CMK (cell line): ENCODE data around the gene RDH13.
"Not testable (repeated sequence)": the region's sequence is repeated elsewhere in the genome, so short reads cannot be mapped to it uniquely, and the experiment has no call there.

ENCODE experiments used
- DNase-seq: peaks from one replicate; pipeline ENCODE4 v3.0.0-alpha.2; 2010; ENCODE audit warnings: low read depth

Gene RDH13

GRCh38 chr19:55014714-55015113, 48.2 kb downstream of the RDH13 start:
- DNase-seq: peak; percentile 59

- DNase-seq: no peak
Measured at GRCh38 chr19:55013596-55013995, 49.4 kb downstream of the RDH13 start.

- DNase-seq: no peak
Measured at GRCh38 chr19:55012306-55012705, 50.6 kb downstream of the RDH13 start.

- DNase-seq: not testable (repeated sequence)
Measured at GRCh38 chr19:55010561-55010960, 52.4 kb downstream of the RDH13 start.

- DNase-seq: not testable (repeated sequence)
Measured at GRCh38 chr19:55008781-55009180, 54.2 kb downstream of the RDH13 start.

GRCh38 chr19:55008189-55008588, 54.8 kb downstream of the RDH13 start:
- not testable (repeated sequence) for DNase-seq

- DNase-seq: not testable (repeated sequence)
Measured at GRCh38 chr19:55007537-55007936, 55.4 kb downstream of the RDH13 start.

GRCh38 chr19:55006795-55007194, 56.2 kb downstream of the RDH13 start:
- not testable (repeated sequence) for DNase-seq

- peak; percentile 87 for DNase-seq
Measured at GRCh38 chr19:55005684-55006488, 57.1 kb downstream of the RDH13 start.

- DNase-seq: no peak
Measured at GRCh38 chr19:55000761-55001160, 62.2 kb downstream of the RDH13 start.

- not testable (repeated sequence) for DNase-seq
Measured at GRCh38 chr19:54998751-54999239, 64.2 kb downstream of the RDH13 start.

- DNase-seq: no peak
Measured at GRCh38 chr19:54995561-54995960, 67.4 kb downstream of the RDH13 start.
